MCF 10A (cell line): Measurements from ENCODE around the gene RALGPS1. TPM values are rescaled to one million over a fixed set of nuclear protein-coding genes. Genes with fewer than 3 reads are reported as not detected.

Experiments used
- BruUV-seq: library from RNA; stranded (reverse); fragments of 400-500 nt; replicated peaks from 2 replicates; lab custom pipeline; 2021; lab: Mats Ljungman, UMichigan
- CTCF ChIA-PET: fragments of 300-600 bp; sonication (Branson Sonifier 250); formaldehyde crosslinking; extraction: SDS; loops from one replicate; lab custom pipeline; 2021; ENCODE audit warnings: antibody characterized with exemption, inconsistent platforms; lab: Yijun Ruan, JAX
- POLR2A ChIA-PET: fragments of 300-600, 350-650 bp; sonication (Branson Sonifier 250); formaldehyde crosslinking; extraction: SDS; loops from one replicate; lab custom pipeline; 2020; ENCODE audit warnings: antibody characterized with exemption, inconsistent platforms; lab: Yijun Ruan, JAX
- DNase-seq: peaks from one replicate; pipeline ENCODE4 v3.0.0-alpha.2; 2018; ENCODE audit not compliant: unreplicated experiment
- H3K27ac Mint-ChIP-seq: one replicate; pipeline ENCODE4 v1.8.0; 2022; ENCODE audit warnings: mild to moderate bottlenecking, low read depth, mixed read lengths; ENCODE audit not compliant: unreplicated experiment
- H3K27me3 Mint-ChIP-seq: one replicate; pipeline ENCODE4 v1.8.0; 2022; ENCODE audit warnings: mixed read lengths; ENCODE audit not compliant: insufficient read depth, unreplicated experiment
- H3K36me3 Mint-ChIP-seq: one replicate; pipeline ENCODE4 v1.8.0; 2022; ENCODE audit warnings: mild to moderate bottlenecking, moderate library complexity, mixed read lengths; ENCODE audit not compliant: insufficient read depth, unreplicated experiment
- H3K4me1 Mint-ChIP-seq: one replicate; pipeline ENCODE4 v1.8.0; 2022; ENCODE audit warnings: mixed read lengths; ENCODE audit not compliant: insufficient read depth, unreplicated experiment
- H3K4me3 Mint-ChIP-seq: one replicate; pipeline ENCODE4 v1.8.0; 2022; ENCODE audit warnings: mild to moderate bottlenecking, moderate library complexity, mixed read lengths; ENCODE audit not compliant: unreplicated experiment
- H3K9me3 Mint-ChIP-seq: one replicate; pipeline ENCODE4 v1.8.0; 2022; ENCODE audit warnings: mixed read lengths; ENCODE audit not compliant: unreplicated experiment
- CTCF ChIP-seq: fragments of 200-600 bp; IDR thresholded peaks from one replicate; pipeline ENCODE4 v1.8.0; 2022; ENCODE audit warnings: antibody characterized with exemption, mild to moderate bottlenecking; ENCODE audit not compliant: unreplicated experiment
- intact Hi-C: fragments of 100-400 bp; cut with micrococcal nuclease; formaldehyde crosslinking; loops from 2 replicates; pipeline ENCODE4 v1.14.1; 2022
- total RNA-seq: library from RNA; stranded (reverse); gene quantifications from 2 replicates; pipeline ENCODE4 v1.2.3, GENCODE V29; 2022

Gene RALGPS1
- total RNA-seq, 1 experiment from 2014 or later = 2.4 TPM

DNA sequence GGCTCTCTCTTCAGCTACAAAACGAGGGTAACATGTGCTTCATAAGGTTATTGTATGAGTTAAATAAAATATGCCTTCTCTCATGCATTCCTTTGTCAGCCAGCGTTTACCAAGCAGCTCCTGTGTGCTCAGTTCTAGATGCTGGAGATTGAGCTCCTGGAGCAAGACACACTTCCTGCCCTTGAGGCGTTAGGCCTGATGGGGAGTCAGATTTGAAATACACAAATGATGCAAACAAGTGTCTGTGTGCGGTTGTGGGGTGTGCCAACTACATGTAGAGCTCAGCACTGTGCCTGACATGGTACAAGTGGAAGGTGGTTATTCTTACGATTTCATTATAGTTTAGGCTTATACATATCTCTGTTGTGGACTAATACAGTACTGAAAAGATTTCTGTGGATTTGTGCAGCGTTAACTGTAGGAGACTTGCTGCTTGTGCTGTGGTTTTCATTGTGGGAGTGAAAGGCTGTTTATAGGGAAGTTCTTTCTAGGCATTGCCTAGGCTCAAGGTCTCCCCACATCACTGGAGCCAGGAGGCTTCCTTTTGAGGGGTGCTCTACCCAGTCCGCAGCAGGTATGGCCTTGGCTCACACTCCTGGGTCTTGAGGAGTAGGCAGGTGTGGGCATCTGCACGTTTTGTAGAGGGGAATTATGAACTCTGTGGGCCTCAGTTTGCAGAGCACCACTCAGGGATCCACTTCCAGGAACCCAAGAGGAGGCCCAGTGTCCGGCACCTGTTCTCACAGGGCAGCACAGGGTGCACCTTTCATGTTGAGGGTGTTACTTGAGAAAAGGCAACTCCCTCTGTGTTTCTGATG is 247.7 kb downstream of the RALGPS1 start:
- Mint-ChIP-seq H3K27ac (no peak overlapping the region), H3K4me1 (peaks cover 34% of the 10 kb centered on the region), H3K27me3 (no peaks in the 10 kb centered on the region), H3K36me3 (no peaks in the 10 kb centered on the region), H3K4me3 (no peak overlapping the region), H3K9me3 (no peaks in the 10 kb centered on the region)
- ChIA-PET POLR2A (interaction anchor here (0.9 kb wide), 1 partner anchor 9 kb away, joined by 4 read pairs; no protein-coding TSS in a partner anchor), CTCF (interaction anchor here (0.9 to 1.0 kb wide), 2 partner anchors 16 to 197 kb away, joined by 5 to 6 read pairs; no protein-coding TSS in a partner anchor)
- intact Hi-C loops = no loop called here
- peak; percentile 36 for DNase-seq
- no TSS peak for BruUV-seq
- TF ChIP-seq CTCF = no peak

- H3K4me3 Mint-ChIP-seq = no peak overlapping the region
- ChIA-PET POLR2A (interaction anchor here (0.7 kb wide), 3 partner anchors 10 to 458 kb away, joined by 3 read pairs; no protein-coding TSS in a partner anchor), CTCF (interaction anchor here (0.5 to 1.2 kb wide), 3 partner anchors 36 to 555 kb away, joined by 3 to 4 read pairs (median 3); no protein-coding TSS in a partner anchor)
- H3K4me1 Mint-ChIP-seq = peaks cover 41% of the 10 kb centered on the region
- no peak overlapping the region for H3K27ac Mint-ChIP-seq
- H3K36me3 Mint-ChIP-seq = no peaks in the 10 kb centered on the region
- H3K27me3 Mint-ChIP-seq = no peaks in the 10 kb centered on the region
- TF ChIP-seq CTCF = no peak
- BruUV-seq = no TSS peak
- intact Hi-C loops = no loop called here
- no peaks in the 10 kb centered on the region for H3K9me3 Mint-ChIP-seq
- DNase-seq = no peak
Observed at GRCh38 chr9:127162864-127163365, 248.3 kb downstream of the RALGPS1 start.

- TF ChIP-seq CTCF = no peak
- no peak overlapping the region for H3K27ac Mint-ChIP-seq
- DNase-seq = peak; percentile 71
- BruUV-seq = no TSS peak
- intact Hi-C loops = no loop called here
- ChIA-PET POLR2A (interaction anchor here (0.7 kb wide), 3 partner anchors 10 to 459 kb away, joined by 3 read pairs; no protein-coding TSS in a partner anchor), CTCF (interaction anchor here (0.5 to 1.2 kb wide), 4 partner anchors 36 to 556 kb away, joined by 3 to 4 read pairs (median 4); no protein-coding TSS in a partner anchor)
- H3K4me1 Mint-ChIP-seq = peaks cover 38% of the 10 kb centered on the region
- no peaks in the 10 kb centered on the region for H3K36me3 Mint-ChIP-seq
- H3K9me3 Mint-ChIP-seq = no peaks in the 10 kb centered on the region
- no peak overlapping the region for H3K4me3 Mint-ChIP-seq
- H3K27me3 Mint-ChIP-seq = no peaks in the 10 kb centered on the region
Observed at GRCh38 chr9:127163409-127163808, 248.8 kb downstream of the RALGPS1 start.

GRCh38 chr9:127165116-127165515 is 250.5 kb downstream of the RALGPS1 start:
- no peak for DNase-seq
- TF ChIP-seq CTCF = no peak
- CTCF ChIA-PET = interaction anchor here (1.3 kb wide), 1 partner anchor 34 kb away, joined by 3 read pairs; no protein-coding TSS in a partner anchor
- intact Hi-C loops = no loop called here
- no peak overlapping the region for H3K4me3 Mint-ChIP-seq
- H3K27ac Mint-ChIP-seq = no peak overlapping the region
- H3K27me3 Mint-ChIP-seq = no peaks in the 10 kb centered on the region
- POLR2A ChIA-PET = interaction anchor here (0.6 to 0.7 kb wide), 2 partner anchors 356 to 439 kb away, joined by 4 read pairs; no protein-coding TSS in a partner anchor
- no peaks in the 10 kb centered on the region for H3K36me3 Mint-ChIP-seq
- H3K9me3 Mint-ChIP-seq = no peaks in the 10 kb centered on the region
- BruUV-seq = no TSS peak
- peaks cover 27% of the 10 kb centered on the region for H3K4me1 Mint-ChIP-seq
